ENCODE results near the gene UGT2A2.
"Not testable (repeated sequence)": the region's sequence is repeated elsewhere in the genome, so short reads cannot be mapped to it uniquely, and the experiment has no call there.

UGT2A2 gene

GRCh38 chr4:69639542-69639941 lies at the start of gene UGT2A2:
TSS of gene UGT2A2 (minus strand) at chr4:69639642. CDS start at chr4:69639640, 2 bp downstream.
- in situ Hi-C loops (cut with MboI; ENCODE audit: low sequenced_read_pairs): no loop called here

GRCh38 chr4:69684804-69685203 lies 45.4 kb upstream of the UGT2A2 start:
- in situ Hi-C loops (cut with MboI; ENCODE audit: low sequenced_read_pairs): loop anchor here (25.0 kb wide), 1 partner anchor 502 kb away; the partner anchor contains the start of gene ODAM

GRCh38 chr4:69668680-69669079 lies 29.2 kb upstream of the UGT2A2 start:
- in situ Hi-C loops (cut with MboI; ENCODE audit: low sequenced_read_pairs): no loop called here

GRCh38 chr4:69664009-69664408 lies 24.6 kb upstream of the UGT2A2 start:
- in situ Hi-C loops (cut with MboI; ENCODE audit: low sequenced_read_pairs): not testable (repeated sequence)

GRCh38 chr4:69661130-69661803 lies 21.8 kb upstream of the UGT2A2 start:
- in situ Hi-C loops (cut with MboI; ENCODE audit: low sequenced_read_pairs): not testable (repeated sequence)

- in situ Hi-C loops (cut with MboI; ENCODE audit: low sequenced_read_pairs): no loop called here
Measured at GRCh38 chr4:69658133-69658532, 18.7 kb upstream of the UGT2A2 start.

- in situ Hi-C loops (cut with MboI; ENCODE audit: low sequenced_read_pairs): no loop called here
Measured at GRCh38 chr4:69656653-69657158, 17.3 kb upstream of the UGT2A2 start.

GRCh38 chr4:69653147-69653546 lies 13.7 kb upstream of the UGT2A2 start, which contains the start of gene UGT2A1:
TSS of gene UGT2A1 (minus strand) at chr4:69653247. CDS start at chr4:69647644, 5,603 bp downstream.
- in situ Hi-C loops (cut with MboI; ENCODE audit: low sequenced_read_pairs): no loop called here

GRCh38 chr4:69650872-69651271 lies 11.4 kb upstream of the UGT2A2 start:
- in situ Hi-C loops (cut with MboI; ENCODE audit: low sequenced_read_pairs): no loop called here

- in situ Hi-C loops (cut with MboI; ENCODE audit: low sequenced_read_pairs): no loop called here
Measured at GRCh38 chr4:69649629-69650028, 10.2 kb upstream of the UGT2A2 start.

GRCh38 chr4:69649207-69649606 lies 9.8 kb upstream of the UGT2A2 start:
- in situ Hi-C loops (cut with MboI; ENCODE audit: low sequenced_read_pairs): no loop called here

- in situ Hi-C loops (cut with MboI; ENCODE audit: low sequenced_read_pairs): no loop called here
Measured at GRCh38 chr4:69642961-69643360, 3.5 kb upstream of the UGT2A2 start.

GRCh38 chr4:69640289-69640688 lies 847 bp upstream of the UGT2A2 start:
- in situ Hi-C loops (cut with MboI; ENCODE audit: low sequenced_read_pairs): no loop called here

GRCh38 chr4:69617083-69617694 lies 22.3 kb downstream of the UGT2A2 start:
- in situ Hi-C loops (cut with MboI; ENCODE audit: low sequenced_read_pairs): no loop called here

- in situ Hi-C loops (cut with MboI; ENCODE audit: low sequenced_read_pairs): no loop called here
Measured at GRCh38 chr4:69610484-69610883, 29.0 kb downstream of the UGT2A2 start.

- in situ Hi-C loops (cut with MboI; ENCODE audit: low sequenced_read_pairs): no loop called here
Measured at GRCh38 chr4:69601065-69601464, 38.4 kb downstream of the UGT2A2 start.

- in situ Hi-C loops (cut with MboI; ENCODE audit: low sequenced_read_pairs): no loop called here
Measured at GRCh38 chr4:69600013-69600412, 39.4 kb downstream of the UGT2A2 start.

GRCh38 chr4:69594382-69594781 lies 45.1 kb downstream of the UGT2A2 start:
- in situ Hi-C loops (cut with MboI; ENCODE audit: low sequenced_read_pairs): no loop called here

GRCh38 chr4:69591364-69591763 lies 48.1 kb downstream of the UGT2A2 start:
- in situ Hi-C loops (cut with MboI; ENCODE audit: low sequenced_read_pairs): no loop called here

GRCh38 chr4:69589884-69590283 lies 49.6 kb downstream of the UGT2A2 start:
- in situ Hi-C loops (cut with MboI; ENCODE audit: low sequenced_read_pairs): no loop called here

GRCh38 chr4:69584135-69584534 lies 55.3 kb downstream of the UGT2A2 start:
- in situ Hi-C loops (cut with MboI; ENCODE audit: low sequenced_read_pairs): no loop called here

GRCh38 chr4:69583543-69583942 lies 55.9 kb downstream of the UGT2A2 start:
- in situ Hi-C loops (cut with MboI; ENCODE audit: low sequenced_read_pairs): no loop called here
